Epithelial cell of proximal tubule (primary cell): ENCODE results near the gene NTN5. TPM values are rescaled to one million over a fixed set of nuclear protein-coding genes. Genes with fewer than 3 reads are reported as not detected.

Source experiments
- DNase-seq: peaks from one replicate; pipeline ENCODE4 v3.0.0-alpha.2; 2011; ENCODE audit warnings: low read depth
- H3K4me3 ChIP-seq: 2 replicates; pipeline ENCODE4 v1.5.1; 2011; ENCODE audit warnings: low read depth, mild to moderate bottlenecking, low read length
- CTCF ChIP-seq: conservative IDR thresholded peaks from 2 replicates; pipeline ENCODE4 v1.5.1; 2012; ENCODE audit warnings: low read depth, mild to moderate bottlenecking, low read length
- total RNA-seq: library from RNA; depleted of rRNA; stranded (reverse); fragments of >200 nt; gene quantifications from 2 replicates; pipeline ENCODE4 v1.2.3, GENCODE V29; 2015

Gene NTN5
- total RNA-seq, 1 donor from 2014 or later, result not detected

DNA sequence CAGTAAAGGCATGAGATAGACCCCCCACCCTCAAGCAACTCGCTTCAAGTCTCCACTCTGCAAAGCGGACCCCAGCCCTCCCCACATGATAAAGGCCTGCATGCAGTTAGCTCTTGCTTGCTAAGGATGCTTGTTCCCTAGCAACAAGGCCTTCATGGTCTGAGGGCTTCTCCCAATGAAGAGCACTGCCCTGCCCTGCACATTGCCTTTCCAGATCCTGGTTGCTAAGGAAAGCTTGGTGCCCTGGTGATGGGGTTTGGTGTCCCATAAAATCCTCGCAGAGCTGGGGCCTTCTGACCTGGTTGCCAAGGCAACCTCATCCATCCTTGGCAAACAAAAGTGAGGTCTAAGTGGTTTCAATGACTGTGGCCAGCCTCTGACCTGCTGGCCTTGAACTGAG is 41.6 kb downstream of the NTN5 start:
- H3K4me3 ChIP-seq, result no peak overlapping the region
- DNase-seq, result no peak
- TF ChIP-seq CTCF, result no peak

DNA sequence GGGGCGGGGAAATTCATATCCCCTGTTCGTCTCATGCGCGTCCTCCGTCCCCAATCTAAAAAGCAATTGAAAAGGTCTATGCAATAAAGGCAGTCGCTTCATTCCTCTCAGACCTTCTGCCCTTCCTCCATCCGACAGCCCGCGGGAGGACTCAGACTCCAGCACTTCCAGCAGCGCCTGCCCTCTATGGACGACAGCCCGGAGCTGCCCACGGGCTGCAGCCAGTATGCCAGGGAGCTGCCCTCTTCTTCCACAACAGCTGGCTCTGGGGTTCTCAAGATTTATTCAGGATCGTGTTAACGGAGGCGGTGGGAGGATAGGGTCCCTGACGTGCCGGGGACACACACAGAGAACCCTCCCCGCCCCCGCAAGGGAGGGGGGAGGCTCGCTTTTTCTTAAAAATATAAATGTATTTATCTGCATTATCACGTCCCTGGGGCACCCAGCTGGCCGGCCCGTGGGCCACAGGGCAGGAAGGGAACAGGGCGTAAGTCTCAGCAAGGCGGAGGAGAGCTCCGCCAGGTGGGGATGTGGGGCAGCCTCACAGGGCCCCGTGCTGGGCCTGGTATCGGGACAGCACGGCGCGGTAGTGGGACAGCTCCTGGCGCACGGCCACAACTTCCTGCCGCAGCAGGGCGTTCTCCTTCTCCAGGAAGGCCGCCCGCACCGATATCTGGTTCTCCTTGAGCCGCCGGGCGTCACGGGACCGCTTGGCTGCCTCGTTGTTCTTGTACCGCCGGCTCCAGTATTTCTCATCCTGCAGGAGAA is 42.3 kb downstream of the NTN5 start:
- no peak for TF ChIP-seq CTCF
- no peak for DNase-seq
- H3K4me3 ChIP-seq, result no peak overlapping the region

DNA sequence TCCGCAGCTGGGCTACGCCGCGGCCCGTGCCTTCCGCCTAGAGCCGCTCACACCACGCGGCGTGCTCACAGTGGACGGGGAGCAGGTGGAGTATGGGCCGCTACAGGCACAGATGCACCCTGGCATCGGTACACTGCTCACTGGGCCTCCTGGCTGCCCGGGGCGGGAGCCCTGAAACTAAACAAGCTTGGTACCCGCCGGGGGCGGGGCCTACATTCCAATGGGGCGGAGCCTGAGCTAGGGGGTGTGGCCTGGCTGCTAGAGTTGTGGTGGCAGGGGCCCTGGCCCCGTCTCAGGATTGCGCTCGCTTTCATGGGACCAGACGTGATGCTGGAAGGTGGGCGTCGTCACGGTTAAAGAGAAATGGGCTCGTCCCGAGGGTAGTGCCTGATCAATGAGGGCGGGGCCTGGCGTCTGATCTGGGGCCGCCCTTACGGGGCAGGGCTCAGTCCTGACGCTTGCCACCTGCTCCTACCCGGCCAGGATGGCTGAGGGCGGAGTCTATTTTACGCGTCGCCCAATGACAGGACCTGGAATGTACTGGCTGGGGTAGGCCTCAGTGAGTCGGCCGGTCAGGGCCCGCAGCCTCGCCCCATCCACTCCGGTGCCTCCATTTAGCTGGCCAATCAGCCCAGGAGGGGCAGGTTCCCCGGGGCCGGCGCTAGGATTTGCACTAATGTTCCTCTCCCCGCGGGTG is 43.1 kb downstream of the NTN5 start:
- TF ChIP-seq CTCF, result no peak
- DNase-seq, result no peak
- no peak overlapping the region for H3K4me3 ChIP-seq

GRCh38 chr19:48629297-48629598 is 43.6 kb downstream of the NTN5 start:
- no peak overlapping the region for H3K4me3 ChIP-seq
- TF ChIP-seq CTCF, result no peak

GRCh38 chr19:48628486-48629296 is 44.1 kb downstream of the NTN5 start:
- no peak for TF ChIP-seq CTCF
- H3K4me3 ChIP-seq, result no peak overlapping the region
- no peak for DNase-seq

More at GRCh38 chr19:48629297-48629598, 43.6 kb downstream of the NTN5 start:
- no peak for DNase-seq

DNA sequence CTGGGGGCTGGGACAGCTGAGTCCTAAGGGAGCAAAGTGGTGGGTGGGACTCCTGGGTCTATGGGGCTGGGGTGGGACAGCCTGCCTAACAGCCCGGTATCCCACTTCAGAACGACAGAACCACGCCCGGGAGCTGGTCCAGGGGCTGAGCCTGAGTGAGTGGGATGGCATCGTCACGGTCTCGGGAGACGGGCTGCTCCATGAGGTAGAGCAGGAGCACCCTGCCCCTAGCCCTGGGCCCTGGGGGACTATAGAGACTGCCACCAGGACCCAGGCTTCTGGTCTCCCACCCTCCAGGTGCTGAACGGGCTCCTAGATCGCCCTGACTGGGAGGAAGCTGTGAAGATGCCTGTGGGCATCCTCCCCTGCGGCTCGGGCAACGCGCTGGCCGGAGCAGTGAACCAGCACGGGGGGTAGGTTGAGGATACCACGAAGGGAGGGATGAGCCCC is 44.9 kb downstream of the NTN5 start:
- no peak overlapping the region for H3K4me3 ChIP-seq
- DNase-seq, result no peak
- TF ChIP-seq CTCF, result no peak
